ENCODE measurements around the gene PICK1.

The PICK1 gene

DNA sequence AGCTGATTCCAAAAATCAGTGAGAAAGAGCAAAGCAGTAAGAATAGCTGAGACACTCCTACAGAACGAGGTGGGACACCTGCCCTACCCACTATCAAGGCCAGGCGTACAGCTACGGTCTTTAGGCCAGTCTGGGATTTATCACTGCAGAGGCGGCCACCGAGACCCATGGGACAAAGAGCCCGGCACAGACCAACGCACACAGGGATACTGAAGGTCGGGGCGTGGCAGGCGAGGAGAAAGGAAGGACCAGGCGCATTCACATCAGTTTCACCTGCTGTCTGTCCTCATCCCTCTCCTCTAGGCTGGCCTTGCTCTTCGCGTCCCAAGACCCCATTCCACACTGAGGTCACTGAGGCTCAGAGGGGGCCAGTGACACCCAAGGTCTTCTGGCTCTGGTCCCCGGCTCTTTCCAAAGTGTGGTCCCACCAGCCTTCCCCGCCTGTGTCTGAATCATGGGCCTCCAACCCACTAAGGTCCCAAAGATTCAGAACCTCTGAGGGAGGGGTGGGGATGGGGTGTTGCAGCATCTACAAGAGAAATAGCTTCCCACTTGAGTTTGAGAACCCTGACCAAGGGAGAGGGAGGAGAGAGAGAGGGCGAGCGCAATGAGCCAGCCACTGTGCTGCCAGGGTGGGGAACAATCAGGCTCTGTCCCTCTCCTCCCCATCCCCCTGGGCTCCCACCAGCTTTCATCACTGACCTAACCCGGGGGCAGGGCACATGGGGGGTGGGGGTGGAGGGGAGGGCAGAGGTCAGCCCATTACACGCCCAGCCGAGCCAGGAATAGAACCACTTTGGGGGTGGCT lies 7.2 kb upstream of the PICK1 start:
- DNase-seq: no peak

DNA sequence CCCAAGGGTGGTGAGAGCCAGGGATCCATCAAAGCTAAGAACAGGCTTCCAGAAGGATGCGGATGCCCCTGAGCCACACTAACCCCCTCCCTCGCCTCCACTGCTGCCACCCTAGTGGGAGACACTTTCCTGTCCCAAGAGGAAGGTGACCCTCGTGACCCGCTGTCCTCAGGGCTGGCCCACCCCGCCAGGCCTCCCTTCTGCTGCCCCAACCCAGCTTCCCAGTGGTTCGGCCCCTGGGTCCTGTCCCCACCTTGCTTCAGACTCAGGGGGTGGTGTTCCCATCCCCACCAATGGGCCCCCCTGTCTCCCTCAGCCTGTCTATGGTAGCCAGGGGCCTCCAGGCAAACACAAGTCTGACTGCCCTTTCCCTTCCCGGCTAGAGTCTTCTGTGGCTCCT lies 6.5 kb upstream of the PICK1 start:
- DNase-seq: no peak

- DNase-seq: no peak
These were observed 5.9 kb upstream of the PICK1 start for GRCh38 chr22:38051261-38051660.

DNA sequence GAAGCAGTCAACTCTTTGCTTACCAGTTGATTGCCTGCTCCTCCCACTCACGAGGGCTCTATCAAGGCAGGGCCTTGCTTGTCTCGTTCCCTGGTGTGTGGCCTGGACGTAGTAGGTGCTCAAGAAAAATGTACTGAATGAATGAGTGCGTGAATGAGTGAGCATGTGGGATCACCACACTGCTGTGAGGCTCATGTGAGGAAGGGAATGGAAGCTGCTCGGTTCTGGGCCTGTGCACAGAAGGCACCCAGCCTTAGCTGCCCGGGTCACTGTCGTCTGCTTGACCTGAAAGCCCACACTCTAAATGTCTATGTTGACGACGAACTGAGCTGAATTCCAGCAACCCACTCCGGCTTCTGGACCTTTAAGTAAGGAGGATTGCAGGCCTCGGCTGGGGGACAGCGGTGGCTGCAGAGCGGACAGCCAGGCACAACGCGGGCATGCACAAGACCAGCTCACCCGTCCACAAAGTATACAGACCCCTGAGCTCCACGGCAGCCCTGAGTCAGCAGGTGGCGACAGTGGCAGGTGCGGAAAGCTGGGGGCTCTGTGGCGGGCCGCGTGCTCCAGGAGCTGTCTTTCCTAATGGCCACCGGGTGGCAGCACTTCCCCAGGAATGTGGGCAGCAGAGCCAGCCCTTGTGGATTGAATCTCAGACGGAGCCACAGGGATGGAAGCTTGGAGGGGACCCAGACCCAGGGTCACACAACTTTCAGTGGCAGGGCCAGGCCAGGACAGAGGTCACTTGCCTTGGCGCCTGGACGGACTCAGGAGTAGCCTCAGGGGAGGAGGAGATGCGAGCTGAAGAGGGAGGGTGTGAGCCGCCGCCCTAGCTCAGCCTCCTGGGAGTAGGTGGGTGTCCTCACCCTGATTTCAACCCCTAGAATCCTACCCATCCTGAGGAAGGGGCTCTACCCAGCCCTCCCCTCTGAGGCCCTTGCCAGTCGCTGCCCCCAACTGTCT lies 5.0 kb upstream of the PICK1 start:
- peak; percentile 52 to 71 (median 66) for DNase-seq

DNA sequence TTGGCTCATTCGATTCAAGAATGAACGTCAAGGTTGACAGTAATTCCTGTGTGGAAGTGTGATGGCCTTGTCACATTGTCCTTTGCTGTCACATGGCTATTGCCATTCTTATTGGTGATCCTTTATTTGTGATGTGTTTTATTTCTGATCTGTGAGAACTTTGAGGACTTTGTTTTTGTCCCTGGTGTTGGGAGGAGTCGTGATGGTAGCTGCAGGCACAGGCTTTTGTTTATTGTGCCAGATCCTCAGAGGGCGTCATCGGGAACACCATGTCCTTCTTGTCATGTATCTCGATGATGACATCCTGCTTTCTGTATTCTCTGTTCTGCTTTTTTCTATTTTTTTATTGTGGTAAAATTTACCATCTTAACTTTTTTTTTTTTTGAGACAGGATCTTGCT lies 5.6 kb downstream of the PICK1 start:
- no peak for DNase-seq

DNA sequence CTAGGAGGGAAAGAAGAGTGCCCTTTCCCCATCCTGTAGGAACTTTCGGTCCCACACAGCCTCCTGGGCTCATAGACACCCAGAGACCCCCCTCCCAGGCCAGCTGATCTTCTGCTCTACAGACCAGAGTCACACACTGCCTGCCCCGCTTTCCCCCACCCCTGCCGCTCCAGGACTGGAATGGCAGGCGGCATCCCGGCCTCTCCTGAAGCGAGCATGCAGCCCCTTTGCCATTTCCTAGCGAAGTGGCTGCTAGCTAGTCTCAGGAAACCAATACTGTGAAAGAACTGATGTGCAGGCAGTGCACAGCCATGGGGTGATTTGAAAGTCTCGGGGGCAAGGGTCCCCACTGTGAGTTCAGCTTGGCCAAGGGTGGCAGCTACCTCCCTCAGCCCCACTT lies 8.3 kb downstream of the PICK1 start:
- no peak for DNase-seq

DNA sequence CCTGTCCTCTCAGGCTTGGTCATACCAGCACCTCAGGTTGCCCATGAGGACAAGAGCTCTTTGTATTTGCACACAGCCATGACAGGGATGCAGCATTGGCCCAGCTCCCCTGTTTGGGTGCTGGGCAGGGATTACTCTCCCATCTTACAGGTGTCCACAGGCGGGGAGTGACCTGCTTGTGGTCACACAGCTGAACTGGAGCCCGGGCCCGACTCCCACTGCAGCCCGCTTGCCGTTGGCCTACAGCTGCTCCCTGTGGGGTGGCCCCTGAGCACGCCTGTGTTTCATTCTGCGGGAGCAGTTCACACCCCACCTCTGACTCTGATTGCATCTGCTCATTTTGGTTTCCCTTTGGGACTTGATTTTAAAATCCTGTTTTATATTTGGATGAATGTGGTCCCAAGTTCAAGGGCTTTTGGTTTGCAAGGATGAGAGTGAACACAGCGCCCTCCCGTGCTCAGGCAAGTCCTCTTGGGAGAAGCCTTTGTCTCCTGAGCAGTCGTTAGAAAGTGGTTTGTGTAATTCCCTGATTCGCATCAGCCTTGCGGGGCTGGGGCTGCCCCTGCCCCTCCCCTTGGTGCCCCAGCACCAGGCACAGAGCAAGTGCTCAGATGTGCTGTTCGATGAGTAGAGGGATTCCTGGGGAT lies 9.3 kb downstream of the PICK1 start:
- no peak for DNase-seq

- no peak for DNase-seq
These were observed 9.8 kb downstream of the PICK1 start for GRCh38 chr22:38067028-38067415.

GRCh38 chr22:38067761-38068360 lies 10.7 kb downstream of the PICK1 start:
- no peak for DNase-seq

GRCh38 chr22:38068641-38069371 lies 11.6 kb downstream of the PICK1 start:
- DNase-seq: no peak

GRCh38 chr22:38069372-38070249 lies 12.4 kb downstream of the PICK1 start:
- DNase-seq: no peak

GRCh38 chr22:38070250-38070921 lies 13.2 kb downstream of the PICK1 start:
- DNase-seq: no peak

DNA sequence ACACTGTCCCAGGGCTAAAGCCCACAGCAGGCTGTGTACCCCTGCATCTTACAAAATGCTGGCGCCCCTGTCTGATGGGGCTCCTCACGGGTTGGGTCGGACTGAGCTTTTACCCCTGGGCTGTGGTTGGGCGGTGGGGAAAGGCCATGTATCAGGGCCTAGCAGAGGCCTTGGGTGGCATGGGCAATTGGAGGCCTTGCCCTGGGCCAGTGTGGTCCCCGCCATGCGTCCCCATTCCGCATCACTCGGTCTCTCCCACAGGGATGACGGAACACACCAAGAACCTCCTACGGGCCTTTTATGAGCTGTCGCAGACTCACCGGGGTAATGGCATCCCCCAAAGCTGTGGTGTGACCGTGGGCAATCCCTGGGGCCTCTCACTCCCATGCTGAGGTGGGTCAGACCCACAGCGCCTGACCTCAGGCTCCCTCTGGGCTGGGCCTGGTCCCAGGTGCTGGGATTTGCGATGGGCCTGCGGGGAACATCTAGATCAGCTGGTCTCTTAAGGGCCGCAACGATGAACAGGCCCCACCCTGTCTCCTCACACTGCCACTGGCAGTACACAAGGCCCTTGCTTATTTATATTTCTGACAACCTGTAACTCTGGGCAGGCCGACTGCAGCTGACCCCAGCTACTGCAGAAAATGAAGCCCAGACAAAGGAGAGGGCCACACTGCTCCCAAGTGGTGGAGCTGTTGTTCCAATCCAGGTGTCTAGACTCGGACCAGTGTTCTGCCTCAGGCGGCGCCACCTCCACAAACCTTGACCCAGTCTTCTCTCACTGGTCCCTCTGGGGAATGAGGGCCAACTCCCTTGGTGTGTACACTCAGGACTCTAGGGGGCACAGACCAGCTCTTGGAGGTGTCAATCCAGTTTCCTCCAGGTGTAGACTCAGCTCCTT lies 14.5 kb downstream of the PICK1 start:
- DNase-seq: no peak

DNA sequence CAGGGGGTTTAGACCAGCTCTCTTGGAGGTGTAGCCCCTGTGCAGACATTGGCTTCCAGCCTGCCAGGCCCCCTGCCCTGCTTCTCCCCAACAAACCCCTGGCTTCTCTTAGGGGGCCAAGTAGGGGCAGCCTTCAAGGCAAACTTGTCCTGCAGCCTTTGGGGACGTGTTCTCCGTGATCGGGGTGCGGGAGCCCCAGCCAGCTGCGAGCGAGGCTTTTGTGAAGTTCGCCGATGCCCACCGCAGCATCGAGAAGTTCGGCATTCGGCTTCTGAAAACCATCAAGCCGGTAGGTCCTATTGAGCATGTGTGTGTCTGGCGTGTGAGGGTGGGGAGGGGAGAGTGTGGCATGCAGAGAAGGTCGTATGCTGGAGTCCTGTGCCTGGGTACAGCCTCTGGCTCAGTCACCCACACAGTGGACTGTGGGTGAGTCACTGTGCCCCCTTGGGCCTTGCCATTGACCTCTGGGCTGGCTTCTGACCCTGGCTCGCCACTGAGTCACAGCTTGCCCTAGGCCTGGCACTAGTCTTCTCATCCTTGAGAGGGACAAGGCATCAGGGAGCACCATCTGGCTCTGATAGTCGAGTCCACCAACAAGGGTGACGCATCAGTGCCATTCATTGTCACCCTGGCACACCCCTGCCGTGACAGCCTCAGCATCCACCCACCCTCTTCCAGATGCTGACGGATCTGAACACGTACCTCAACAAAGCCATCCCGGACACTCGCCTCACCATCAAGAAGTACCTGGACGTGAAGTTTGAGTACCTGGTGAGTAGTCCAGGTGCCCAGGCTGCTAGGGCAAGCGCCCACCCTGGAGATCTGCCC lies 15.3 kb downstream of the PICK1 start:
- no peak for DNase-seq

DNA sequence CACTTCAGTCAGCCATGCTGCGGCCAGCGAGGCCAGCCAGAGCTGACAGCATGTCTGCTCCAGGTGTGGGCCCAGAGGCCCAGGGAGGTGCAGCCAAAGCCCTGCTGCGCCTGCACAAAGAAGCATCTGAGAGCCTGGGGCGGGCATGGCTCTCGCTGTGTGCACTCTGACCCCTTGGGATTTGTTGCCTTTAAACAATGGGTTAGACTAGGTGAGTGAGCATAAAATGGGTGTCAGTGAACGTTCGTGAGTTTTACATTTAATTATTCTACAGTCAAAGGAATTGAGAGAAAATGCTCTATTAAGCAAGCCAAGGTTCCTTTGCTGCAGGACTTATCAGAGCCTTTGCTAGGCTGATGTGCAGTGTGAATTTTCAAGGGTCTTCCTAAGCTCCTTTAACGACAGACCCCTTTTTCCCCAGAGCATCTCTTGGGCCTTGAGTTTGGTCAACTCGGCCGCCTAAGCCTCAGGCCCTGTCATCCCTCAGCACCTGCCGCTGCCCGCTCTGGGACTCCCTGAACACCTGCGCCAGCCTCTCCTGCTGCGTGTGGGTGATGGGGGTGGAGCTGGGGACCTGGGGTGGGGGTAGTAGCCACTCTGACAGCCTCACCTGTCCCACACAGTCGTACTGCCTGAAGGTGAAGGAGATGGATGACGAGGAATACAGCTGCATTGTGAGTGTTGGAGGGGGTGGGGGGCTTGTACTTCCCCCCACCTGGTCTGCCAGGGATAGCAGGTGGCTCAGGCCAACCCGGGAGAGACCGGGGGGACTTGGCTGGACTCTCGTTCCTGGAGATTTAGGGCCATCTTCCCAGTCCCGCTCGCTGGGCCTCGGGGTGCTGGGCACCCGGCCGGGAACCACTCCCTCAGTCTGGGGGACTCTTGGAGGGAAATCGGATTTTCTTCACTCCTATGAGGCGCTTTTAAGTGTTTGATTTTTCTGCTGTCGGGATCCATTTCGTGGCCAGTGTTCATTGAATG lies 16.2 kb downstream of the PICK1 start:
- no peak for DNase-seq

- DNase-seq: no peak
These were observed 17.2 kb downstream of the PICK1 start for GRCh38 chr22:38074181-38075104.
